ENCODE results near the gene C12orf43.

C12orf43 gene

DNA sequence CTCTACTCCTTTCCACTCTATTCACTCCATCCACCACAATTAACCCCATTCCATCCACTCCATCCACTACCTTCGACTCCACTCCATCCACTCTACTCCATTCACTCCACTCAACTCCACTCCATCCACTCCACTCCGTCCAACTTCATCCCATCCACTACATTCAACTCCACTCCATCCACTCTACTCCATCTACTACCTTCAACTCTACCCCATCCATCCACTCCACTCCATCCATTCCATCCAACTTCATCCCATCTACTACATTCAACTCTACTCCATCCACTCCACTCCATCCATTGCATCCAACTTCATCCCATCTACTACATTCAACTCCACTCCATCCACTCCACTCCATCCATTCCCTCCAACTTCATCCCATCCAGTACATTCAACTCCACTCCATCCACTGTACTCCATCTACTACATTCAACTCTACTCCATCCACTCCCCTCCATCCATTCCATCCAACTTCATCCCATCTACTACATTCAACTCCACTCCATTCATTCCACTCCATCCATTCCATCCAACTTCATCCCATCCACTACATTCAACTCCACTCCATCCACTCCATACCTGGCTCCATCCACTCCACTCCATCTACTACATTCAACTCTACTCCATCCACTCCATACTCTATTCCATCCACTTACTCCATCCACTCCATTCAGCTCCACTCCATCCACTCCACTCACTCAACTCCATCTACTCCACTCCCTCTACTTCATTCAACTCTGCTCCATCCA, 21.5 kb downstream of the C12orf43 start:
- H3K4me1 ChIP-seq (ENCODE audit: control insufficient read depth, insufficient read depth, low read length) = no peaks in the 10 kb centered on the region
- H3K4me2 ChIP-seq (ENCODE audit: low read length) = no peak overlapping the region
- H3K27me3 ChIP-seq (ENCODE audit: control insufficient read depth, insufficient read depth, low read length) = peaks cover 40% of the 10 kb centered on the region
- no peak overlapping the region for H3K4me3 ChIP-seq (ENCODE audit: low read length)
- no peaks in the 10 kb centered on the region for H3K36me3 ChIP-seq (ENCODE audit: insufficient read depth, low read length)
- no peaks in the 10 kb centered on the region for H3K9me3 ChIP-seq (replicated peaks; ENCODE audit: low read length)
- no peak overlapping the region for H3K9ac ChIP-seq (ENCODE audit: low read depth, low read length)

DNA sequence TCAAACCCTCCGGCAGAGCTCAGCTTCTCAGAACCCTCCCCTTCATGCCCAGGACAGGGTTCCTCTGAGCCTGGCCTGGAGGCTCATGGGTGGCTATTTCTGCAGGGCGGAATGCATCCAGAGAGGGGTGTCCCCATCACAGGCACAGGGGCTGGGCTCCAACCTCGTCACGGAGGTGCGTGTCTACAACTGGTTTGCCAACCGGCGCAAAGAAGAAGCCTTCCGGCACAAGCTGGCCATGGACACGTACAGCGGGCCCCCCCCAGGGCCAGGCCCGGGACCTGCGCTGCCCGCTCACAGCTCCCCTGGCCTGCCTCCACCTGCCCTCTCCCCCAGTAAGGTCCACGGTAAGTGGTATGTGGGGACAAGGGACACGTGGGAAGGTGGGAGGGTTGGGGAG, 22.2 kb downstream of the C12orf43 start:
- Histone ChIP-seq H3K4me3 (ENCODE audit: low read length) (no peak overlapping the region), H3K4me1 (ENCODE audit: control insufficient read depth, insufficient read depth, low read length) (no peaks in the 10 kb centered on the region), H3K4me2 (ENCODE audit: low read length) (no peak overlapping the region), H3K36me3 (ENCODE audit: insufficient read depth, low read length) (no peaks in the 10 kb centered on the region), H3K9ac (ENCODE audit: low read depth, low read length) (no peak overlapping the region), H3K27me3 (ENCODE audit: control insufficient read depth, insufficient read depth, low read length) (peaks cover 40% of the 10 kb centered on the region), H3K9me3 (replicated peaks; ENCODE audit: low read length) (no peaks in the 10 kb centered on the region)

DNA sequence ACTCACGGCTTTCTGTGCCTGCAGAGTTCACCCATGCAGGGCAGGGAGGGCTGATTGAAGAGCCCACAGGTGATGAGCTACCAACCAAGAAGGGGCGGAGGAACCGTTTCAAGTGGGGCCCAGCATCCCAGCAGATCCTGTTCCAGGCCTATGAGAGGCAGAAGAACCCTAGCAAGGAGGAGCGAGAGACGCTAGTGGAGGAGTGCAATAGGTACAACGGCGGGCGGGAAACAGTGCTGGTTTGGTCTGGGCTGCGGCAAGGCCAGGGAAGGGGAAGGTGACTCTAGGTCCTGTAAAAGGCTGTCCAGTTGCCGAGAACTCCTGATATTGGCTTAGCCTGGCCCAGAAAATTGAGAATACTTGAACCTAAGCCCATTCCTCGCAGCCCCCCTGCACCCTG, 22.8 kb downstream of the C12orf43 start:
- H3K27me3 ChIP-seq (ENCODE audit: control insufficient read depth, insufficient read depth, low read length) = peaks cover 40% of the 10 kb centered on the region
- H3K36me3 ChIP-seq (ENCODE audit: insufficient read depth, low read length) = no peaks in the 10 kb centered on the region

DNA sequence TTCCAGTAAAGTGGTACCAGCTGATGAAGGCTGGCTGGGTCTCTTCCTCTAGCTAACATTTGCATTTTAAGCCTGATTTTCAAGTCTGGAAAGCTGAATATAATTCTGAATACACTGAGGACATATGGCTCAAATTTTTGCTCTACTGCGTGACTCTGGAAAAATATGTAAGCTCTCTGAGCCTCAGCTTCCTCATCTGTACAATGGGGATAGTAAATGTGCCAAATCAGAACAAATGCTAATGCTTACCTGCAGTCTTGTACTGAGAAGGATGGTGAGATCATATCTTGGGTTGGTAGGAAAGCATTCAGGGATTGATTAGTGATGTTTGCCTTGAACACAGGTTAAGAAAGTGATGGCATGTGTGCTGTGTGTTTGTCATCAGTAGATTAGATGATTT, 23.3 kb downstream of the C12orf43 start:
- no peaks in the 10 kb centered on the region for H3K9me3 ChIP-seq (replicated peaks; ENCODE audit: low read length)
- no peaks in the 10 kb centered on the region for H3K4me1 ChIP-seq (ENCODE audit: control insufficient read depth, insufficient read depth, low read length)
- no peak overlapping the region for H3K4me2 ChIP-seq (ENCODE audit: low read length)

More for the DNA sequence above, 22.8 kb downstream of the C12orf43 start:
- H3K4me3 ChIP-seq (ENCODE audit: low read length) = no peak overlapping the region
- no peak overlapping the region for H3K9ac ChIP-seq (ENCODE audit: low read depth, low read length)
- H3K4me1 ChIP-seq (ENCODE audit: control insufficient read depth, insufficient read depth, low read length) = no peaks in the 10 kb centered on the region
- H3K4me2 ChIP-seq (ENCODE audit: low read length) = no peak overlapping the region
- no peaks in the 10 kb centered on the region for H3K9me3 ChIP-seq (replicated peaks; ENCODE audit: low read length)

DNA sequence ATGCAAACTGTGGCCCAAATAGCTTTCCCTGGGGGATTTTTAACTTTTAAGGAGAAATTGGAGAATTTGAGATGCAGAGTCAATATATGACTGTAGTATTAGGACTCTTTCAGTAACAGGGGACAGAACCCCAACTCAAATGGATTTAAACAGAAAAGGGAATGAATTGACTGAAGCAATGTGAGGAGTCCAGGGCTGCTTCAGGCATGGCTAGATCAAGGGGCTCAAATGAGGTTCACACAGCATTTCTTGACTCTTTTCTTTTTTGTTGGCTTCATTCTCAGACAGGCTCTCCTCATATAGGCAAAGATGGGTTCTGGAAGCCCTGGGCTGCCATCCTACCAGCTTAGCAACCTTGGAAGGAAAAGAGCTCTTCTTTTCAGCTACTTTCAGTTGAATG, 24.3 kb downstream of the C12orf43 start:
- H3K4me1 ChIP-seq (ENCODE audit: control insufficient read depth, insufficient read depth, low read length) = no peaks in the 10 kb centered on the region
- peaks cover 34% of the 10 kb centered on the region for H3K27me3 ChIP-seq (ENCODE audit: control insufficient read depth, insufficient read depth, low read length)
- H3K9me3 ChIP-seq (replicated peaks; ENCODE audit: low read length) = no peaks in the 10 kb centered on the region
- no peak overlapping the region for H3K4me2 ChIP-seq (ENCODE audit: low read length)
- no peaks in the 10 kb centered on the region for H3K36me3 ChIP-seq (ENCODE audit: insufficient read depth, low read length)
- no peak overlapping the region for H3K9ac ChIP-seq (ENCODE audit: low read depth, low read length)
- no peak overlapping the region for H3K4me3 ChIP-seq (ENCODE audit: low read length)

More for the DNA sequence above, 23.3 kb downstream of the C12orf43 start:
- Histone ChIP-seq H3K9ac (ENCODE audit: low read depth, low read length) (no peak overlapping the region), H3K4me3 (ENCODE audit: low read length) (no peak overlapping the region), H3K36me3 (ENCODE audit: insufficient read depth, low read length) (no peaks in the 10 kb centered on the region), H3K27me3 (ENCODE audit: control insufficient read depth, insufficient read depth, low read length) (peaks cover 40% of the 10 kb centered on the region)

DNA sequence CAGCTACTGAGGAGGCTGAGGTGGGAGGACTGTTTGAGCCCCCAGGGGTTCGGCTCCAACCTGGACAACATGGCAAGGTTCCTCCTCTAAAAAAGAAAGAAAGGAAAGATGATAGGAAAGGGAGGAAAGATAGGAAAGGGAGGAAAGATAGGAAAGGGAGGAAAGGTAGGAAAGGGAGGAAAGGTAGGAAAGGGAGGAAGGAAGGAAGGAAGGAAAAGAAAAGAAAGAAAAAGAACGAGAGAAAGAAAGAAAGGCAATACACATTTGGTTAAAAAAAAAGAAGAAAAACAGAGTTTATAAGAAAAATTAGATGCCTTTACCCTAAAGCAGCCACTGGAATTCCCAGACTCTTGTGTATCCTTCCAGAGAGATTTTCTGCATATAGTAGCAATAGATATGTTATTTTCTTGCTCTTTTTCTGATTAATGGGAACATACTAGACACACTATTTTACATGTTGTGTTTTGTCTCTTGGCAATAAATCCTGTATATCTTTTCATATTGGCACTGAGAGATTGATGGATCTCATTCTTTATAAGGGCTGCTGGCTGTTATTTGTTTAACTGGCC, 25.7 kb downstream of the C12orf43 start:
- no peak overlapping the region for H3K4me3 ChIP-seq (ENCODE audit: low read length)
- H3K9ac ChIP-seq (ENCODE audit: low read depth, low read length) = no peak overlapping the region
- no peak overlapping the region for H3K4me2 ChIP-seq (ENCODE audit: low read length)
- no peaks in the 10 kb centered on the region for H3K4me1 ChIP-seq (ENCODE audit: control insufficient read depth, insufficient read depth, low read length)
- no peaks in the 10 kb centered on the region for H3K9me3 ChIP-seq (replicated peaks; ENCODE audit: low read length)
- no peaks in the 10 kb centered on the region for H3K36me3 ChIP-seq (ENCODE audit: insufficient read depth, low read length)
- peaks cover 26% of the 10 kb centered on the region for H3K27me3 ChIP-seq (ENCODE audit: control insufficient read depth, insufficient read depth, low read length)

DNA sequence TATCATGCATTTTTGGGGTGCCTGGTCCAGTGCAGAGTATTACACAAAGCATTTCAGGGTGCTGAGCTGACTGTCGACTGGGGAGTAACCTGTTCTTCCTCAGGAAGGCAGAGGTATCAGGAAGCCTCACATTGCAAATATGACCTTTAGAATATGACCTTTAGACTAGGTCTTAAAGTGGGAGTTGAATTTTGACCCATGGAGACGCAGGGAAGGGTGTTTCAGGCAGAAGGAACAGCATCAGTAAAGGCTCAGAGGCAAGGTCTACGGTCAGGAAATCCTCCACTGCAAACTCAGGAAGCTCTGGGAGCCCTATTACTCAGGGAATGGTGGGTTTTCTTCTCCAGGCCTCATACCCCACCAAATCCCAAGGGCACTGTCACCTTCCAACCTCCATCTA, 26.6 kb downstream of the C12orf43 start:
- no peaks in the 10 kb centered on the region for H3K36me3 ChIP-seq (ENCODE audit: insufficient read depth, low read length)
- H3K9ac ChIP-seq (ENCODE audit: low read depth, low read length) = no peak overlapping the region
- no peaks in the 10 kb centered on the region for H3K4me1 ChIP-seq (ENCODE audit: control insufficient read depth, insufficient read depth, low read length)
- H3K4me3 ChIP-seq (ENCODE audit: low read length) = no peak overlapping the region
- H3K9me3 ChIP-seq (replicated peaks; ENCODE audit: low read length) = no peaks in the 10 kb centered on the region
- no peak overlapping the region for H3K4me2 ChIP-seq (ENCODE audit: low read length)
- H3K27me3 ChIP-seq (ENCODE audit: control insufficient read depth, insufficient read depth, low read length) = peaks cover 26% of the 10 kb centered on the region

DNA sequence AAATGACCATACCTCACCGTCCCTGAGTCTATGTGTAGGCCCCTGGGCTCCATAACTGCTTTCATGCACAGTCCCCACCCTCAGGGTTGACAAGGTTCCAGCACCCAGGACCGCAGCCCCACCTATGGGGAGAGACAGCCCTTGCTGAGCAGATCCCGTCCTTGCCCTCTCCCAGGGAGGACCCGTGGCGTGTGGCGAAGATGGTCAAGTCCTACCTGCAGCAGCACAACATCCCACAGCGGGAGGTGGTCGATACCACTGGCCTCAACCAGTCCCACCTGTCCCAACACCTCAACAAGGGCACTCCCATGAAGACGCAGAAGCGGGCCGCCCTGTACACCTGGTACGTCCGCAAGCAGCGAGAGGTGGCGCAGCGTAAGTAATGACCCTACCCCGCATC, 27.6 kb downstream of the C12orf43 start:
- H3K9me3 ChIP-seq (replicated peaks; ENCODE audit: low read length) = no peaks in the 10 kb centered on the region
- no peak overlapping the region for H3K9ac ChIP-seq (ENCODE audit: low read depth, low read length)
- no peak overlapping the region for H3K4me2 ChIP-seq (ENCODE audit: low read length)
- no peak overlapping the region for H3K4me3 ChIP-seq (ENCODE audit: low read length)
- peaks cover 23% of the 10 kb centered on the region for H3K27me3 ChIP-seq (ENCODE audit: control insufficient read depth, insufficient read depth, low read length)
- no peaks in the 10 kb centered on the region for H3K4me1 ChIP-seq (ENCODE audit: control insufficient read depth, insufficient read depth, low read length)
- no peaks in the 10 kb centered on the region for H3K36me3 ChIP-seq (ENCODE audit: insufficient read depth, low read length)

DNA sequence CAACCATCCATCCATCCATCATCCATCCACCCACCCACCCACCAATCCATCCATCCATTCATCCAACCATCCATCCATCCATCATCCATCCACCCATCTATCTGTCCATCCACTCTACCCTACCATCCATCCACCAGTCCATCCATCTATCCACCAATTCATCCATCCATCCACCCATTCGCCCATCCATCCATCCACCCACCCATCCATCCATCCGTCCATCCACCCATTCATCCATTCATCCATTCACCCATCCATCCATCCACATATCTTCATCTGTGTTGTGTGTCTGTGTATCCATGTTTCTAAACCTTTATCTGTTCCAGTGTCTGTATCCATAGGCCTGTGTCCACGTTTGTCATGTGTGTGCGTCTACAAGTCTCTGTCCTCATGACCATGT, 28.1 kb downstream of the C12orf43 start:
- H3K36me3 ChIP-seq (ENCODE audit: insufficient read depth, low read length) = no peaks in the 10 kb centered on the region
- H3K27me3 ChIP-seq (ENCODE audit: control insufficient read depth, insufficient read depth, low read length) = peaks cover 19% of the 10 kb centered on the region
- no peak overlapping the region for H3K9ac ChIP-seq (ENCODE audit: low read depth, low read length)
- H3K4me2 ChIP-seq (ENCODE audit: low read length) = no peak overlapping the region
- H3K4me1 ChIP-seq (ENCODE audit: control insufficient read depth, insufficient read depth, low read length) = no peaks in the 10 kb centered on the region
- no peak overlapping the region for H3K4me3 ChIP-seq (ENCODE audit: low read length)
- H3K9me3 ChIP-seq (replicated peaks; ENCODE audit: low read length) = no peaks in the 10 kb centered on the region

DNA sequence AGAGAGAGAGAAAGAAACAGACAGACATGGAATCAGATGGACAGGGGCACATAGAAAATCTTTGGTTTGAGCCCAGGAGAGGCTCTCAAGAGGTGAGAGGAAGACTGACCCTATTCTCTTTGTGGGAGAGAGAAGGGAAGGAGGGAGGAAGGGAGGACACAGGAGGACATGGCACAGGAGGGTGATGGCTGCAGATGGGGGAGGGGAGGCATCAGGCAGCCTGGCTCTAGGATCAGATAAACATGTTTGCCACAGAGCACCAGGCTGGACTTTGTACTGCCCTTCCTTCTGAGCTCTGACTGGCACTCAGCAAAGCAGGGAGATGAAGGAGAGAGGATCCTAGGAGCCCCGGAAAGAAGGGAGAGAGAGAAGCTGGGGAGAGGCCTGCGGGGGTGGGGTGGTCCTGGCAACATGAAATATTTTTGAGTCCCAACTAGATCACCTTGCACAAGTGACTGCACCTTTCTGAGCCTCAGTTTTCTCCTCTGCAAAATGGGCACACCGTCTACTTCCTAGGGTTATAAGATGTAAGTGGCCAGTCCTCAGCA, 31.9 kb downstream of the C12orf43 start:
- Histone ChIP-seq H3K4me3 (ENCODE audit: low read length) (no peak overlapping the region), H3K36me3 (ENCODE audit: insufficient read depth, low read length) (no peaks in the 10 kb centered on the region), H3K4me1 (ENCODE audit: control insufficient read depth, insufficient read depth, low read length) (no peaks in the 10 kb centered on the region), H3K4me2 (ENCODE audit: low read length) (no peak overlapping the region), H3K9ac (ENCODE audit: low read depth, low read length) (no peak overlapping the region), H3K27me3 (ENCODE audit: control insufficient read depth, insufficient read depth, low read length) (peaks cover 8% of the 10 kb centered on the region), H3K9me3 (replicated peaks; ENCODE audit: low read length) (no peaks in the 10 kb centered on the region)

DNA sequence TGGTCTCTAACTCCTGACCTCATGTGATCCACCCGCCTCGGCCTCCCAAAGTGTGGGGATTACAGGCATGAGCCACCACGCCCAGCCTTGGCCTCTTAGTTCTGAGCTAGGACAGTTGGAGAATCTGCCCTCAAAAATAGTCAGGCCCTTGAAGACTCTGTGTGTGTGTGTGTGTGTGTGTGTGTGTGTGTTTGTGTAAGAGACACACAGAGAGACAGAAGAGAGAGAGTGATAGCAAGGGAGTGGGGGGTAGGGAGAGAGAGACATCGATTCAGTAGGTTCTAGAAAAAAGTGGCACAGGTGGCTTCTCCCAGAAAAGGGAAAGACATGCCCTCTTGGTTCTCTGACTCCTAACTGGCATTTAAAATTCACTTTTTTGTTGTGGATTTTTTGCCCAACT, 32.5 kb downstream of the C12orf43 start:
- no peaks in the 10 kb centered on the region for H3K4me1 ChIP-seq (ENCODE audit: control insufficient read depth, insufficient read depth, low read length)
- H3K9ac ChIP-seq (ENCODE audit: low read depth, low read length) = no peak overlapping the region
- peaks cover 8% of the 10 kb centered on the region for H3K27me3 ChIP-seq (ENCODE audit: control insufficient read depth, insufficient read depth, low read length)
- H3K4me3 ChIP-seq (ENCODE audit: low read length) = no peak overlapping the region
- no peaks in the 10 kb centered on the region for H3K9me3 ChIP-seq (replicated peaks; ENCODE audit: low read length)
- H3K4me2 ChIP-seq (ENCODE audit: low read length) = no peak overlapping the region
- no peaks in the 10 kb centered on the region for H3K36me3 ChIP-seq (ENCODE audit: insufficient read depth, low read length)

DNA sequence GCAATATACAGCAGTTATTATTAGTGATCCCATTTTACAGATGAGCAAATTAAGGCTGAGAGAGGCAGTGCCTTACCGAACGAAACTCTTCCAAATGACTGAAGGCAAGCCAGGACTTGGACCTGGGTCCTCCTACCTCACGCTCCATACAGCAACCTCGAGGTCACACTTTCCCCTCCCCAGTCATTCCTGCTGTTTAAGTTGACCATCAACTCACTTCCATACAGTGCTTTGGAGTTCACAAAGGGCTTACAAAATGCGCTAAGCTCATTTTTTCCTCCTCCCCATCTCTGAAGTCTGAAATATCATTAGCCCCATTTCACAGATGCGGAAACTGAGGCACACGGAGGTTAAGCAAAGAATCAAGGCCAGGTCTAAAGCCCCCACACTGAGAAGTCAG, 33.6 kb downstream of the C12orf43 start:
- Histone ChIP-seq H3K27me3 (ENCODE audit: control insufficient read depth, insufficient read depth, low read length) (peaks cover 8% of the 10 kb centered on the region), H3K4me3 (ENCODE audit: low read length) (no peak overlapping the region), H3K9ac (ENCODE audit: low read depth, low read length) (no peak overlapping the region), H3K36me3 (ENCODE audit: insufficient read depth, low read length) (no peaks in the 10 kb centered on the region), H3K4me2 (ENCODE audit: low read length) (no peak overlapping the region), H3K9me3 (replicated peaks; ENCODE audit: low read length) (no peaks in the 10 kb centered on the region), H3K4me1 (ENCODE audit: control insufficient read depth, insufficient read depth, low read length) (no peaks in the 10 kb centered on the region)

Data from skeletal muscle satellite cell (primary cell).